Measurements from ENCODE around the gene ARHGAP6. TPM values are rescaled to one million over a fixed set of nuclear protein-coding genes. Genes with fewer than 3 reads are reported as not detected.
A peak's percentile ranks its signal among the peaks of the same experiment; 100 is the strongest.

The ARHGAP6 gene
- total and polyA plus RNA-seq, 2 of the 13 experiments (the other 11 are each of a cell fraction or from before 2014, with no cell fraction given): 0.11 TPM; not detected in 1

- TF ChIP-seq PATZ1 (CRISPR knock-in tag; IDR thresholded peaks at IDR 0.05): no peak
- no peak for TF ChIP-seq PHF5A (CRISPR knock-in tag; IDR thresholded peaks at IDR 0.05; ENCODE audit: low read depth, unreplicated experiment)
- TF ChIP-seq SMYD3 (CRISPR knock-in tag; IDR thresholded peaks at IDR 0.05): no peak
These were observed 396.7 kb downstream of the ARHGAP6 start (continued) for GRCh38 chrX:11269006-11269405.

GRCh38 chrX:11267425-11267824 is 398.3 kb downstream of the ARHGAP6 start:
- H3K79me2 ChIP-seq (ENCODE audit: insufficient read depth, low read length): no peaks in the 10 kb centered on the region
- no peaks in the 10 kb centered on the region for H3K9me3 ChIP-seq (ENCODE audit: low read length)
- ChIA-PET CTCF (ENCODE audit: low intra/inter-chr PET ratio, low total read pairs) (no interaction called here), POLR2A (no interaction called here)
- no peak overlapping the region for H3K9ac ChIP-seq (ENCODE audit: insufficient read depth, low read depth, low read length)
- no peak overlapping the region for H2AFZ ChIP-seq (ENCODE audit: low read length)
- in situ Hi-C loops (cut with HindIII; ENCODE audit: extremely low pct_ligation_motif_present, low pct_unique_long_range_greater_than_20kb): no loop called here
- FAIRE-seq: no peak
- no TSS peak for BruUV-seq (replicated peaks)
- no peak overlapping the region for H3K27ac ChIP-seq (ENCODE audit: extremely low read length, insufficient read depth, low read length)
- no peaks in the 10 kb centered on the region for H3K27me3 ChIP-seq (ENCODE audit: control insufficient read depth in 1 of 2, insufficient read depth in 2 of 2, low read length in 2 of 2)
- intact Hi-C loops (cut with micrococcal nuclease; ENCODE audit: unreplicated experiment): no loop called here
- H4K20me1 ChIP-seq (ENCODE audit: insufficient read depth, low read length): no peaks in the 10 kb centered on the region
- no peak overlapping the region for H3K4me2 ChIP-seq (ENCODE audit: low read depth, low read length)
- no peak overlapping the region for H3K4me3 ChIP-seq (replicated peaks in 1 of 3; ENCODE audit: insufficient read depth in 1 of 3, low read depth in 2 of 3, low read length in 3 of 3)
- no peak for ATAC-seq
- no peaks in the 10 kb centered on the region for H3K36me3 ChIP-seq (replicated peaks in 1 of 2; ENCODE audit: control insufficient read depth in 1 of 2, insufficient read depth in 2 of 2, low read length in 2 of 2)
- DNase-seq (ENCODE audit: low spot score): peak; percentile 0
- no peak for TF ChIP-seq THRA (CRISPR knock-in tag; IDR thresholded peaks at IDR 0.05; ENCODE audit: borderline replicate concordance)
- no peak for TF ChIP-seq ZNF12 (CRISPR knock-in tag; IDR thresholded peaks at IDR 0.05)
- TF ChIP-seq ATF7-NPFF (CRISPR knock-in tag; IDR thresholded peaks at IDR 0.05; ENCODE audit: low read depth): no peak
- TF ChIP-seq ZFYVE20 (CRISPR knock-in tag; IDR thresholded peaks at IDR 0.05; ENCODE audit: borderline replicate concordance, low read depth): no peak
- H3K4me1 ChIP-seq (ENCODE audit: insufficient read depth, low read length): peaks cover 13% of the 10 kb centered on the region; the same call in 1 of the 2 replicates
- WGBS (ENCODE audit: low lambda C conversion rate): 0% methylated on average over 3 of the region's 3 CpGs

Data from HepG2 (cell line).